ENCODE measurements around the gene PRKCH. TPM values are rescaled to one million over a fixed set of nuclear protein-coding genes. Genes with fewer than 3 reads are reported as not detected.

Gene PRKCH
- total RNA-seq, 1 experiment from 2014 or later = 2.7 TPM

DNA sequence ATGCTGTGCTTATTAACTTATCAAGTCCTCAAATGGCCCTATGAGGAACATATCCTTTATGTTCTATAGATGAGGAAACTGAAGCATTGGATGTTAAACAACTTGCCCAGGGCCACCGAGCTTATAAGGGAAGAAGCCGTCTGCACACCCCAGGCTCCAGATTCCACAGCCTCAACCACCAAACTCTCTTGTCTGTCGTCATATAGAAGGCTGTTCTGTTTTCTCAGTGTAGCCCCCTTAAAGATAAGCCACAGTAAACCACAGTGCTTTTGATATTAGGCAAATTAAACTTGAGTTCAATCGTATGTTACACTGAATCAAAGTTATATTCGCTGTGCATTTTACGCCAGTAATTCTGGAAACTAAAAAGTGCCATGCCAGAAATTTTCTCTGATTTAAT lies 116.7 kb downstream of the PRKCH start:
- BruUV-seq (replicated peaks) = no TSS peak
- TF ChIP-seq, protein P1, sequence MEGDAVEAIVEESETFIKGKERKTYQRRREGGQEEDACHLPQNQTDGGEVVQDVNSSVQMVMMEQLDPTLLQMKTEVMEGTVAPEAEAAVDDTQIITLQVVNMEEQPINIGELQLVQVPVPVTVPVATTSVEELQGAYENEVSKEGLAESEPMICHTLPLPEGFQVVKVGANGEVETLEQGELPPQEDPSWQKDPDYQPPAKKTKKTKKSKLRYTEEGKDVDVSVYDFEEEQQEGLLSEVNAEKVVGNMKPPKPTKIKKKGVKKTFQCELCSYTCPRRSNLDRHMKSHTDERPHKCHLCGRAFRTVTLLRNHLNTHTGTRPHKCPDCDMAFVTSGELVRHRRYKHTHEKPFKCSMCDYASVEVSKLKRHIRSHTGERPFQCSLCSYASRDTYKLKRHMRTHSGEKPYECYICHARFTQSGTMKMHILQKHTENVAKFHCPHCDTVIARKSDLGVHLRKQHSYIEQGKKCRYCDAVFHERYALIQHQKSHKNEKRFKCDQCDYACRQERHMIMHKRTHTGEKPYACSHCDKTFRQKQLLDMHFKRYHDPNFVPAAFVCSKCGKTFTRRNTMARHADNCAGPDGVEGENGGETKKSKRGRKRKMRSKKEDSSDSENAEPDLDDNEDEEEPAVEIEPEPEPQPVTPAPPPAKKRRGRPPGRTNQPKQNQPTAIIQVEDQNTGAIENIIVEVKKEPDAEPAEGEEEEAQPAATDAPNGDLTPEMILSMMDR (IDR thresholded peaks at IDR 0.05) = no peak
- ChIA-PET CTCF (no interaction called here), POLR2A (no interaction called here)
- Histone ChIP-seq H3K36me3 (ENCODE audit: control insufficient read depth, insufficient read depth, low read length) (no peaks in the 10 kb centered on the region), H3K4me3 (ENCODE audit: low read depth in 2 of 2, low read length in 2 of 2) (no peak overlapping the region), H3K9me3 (ENCODE audit: control insufficient read depth, insufficient read depth, low read depth, low read length) (no peaks in the 10 kb centered on the region), H3K27ac (ENCODE audit: low read length) (no peak overlapping the region), H3K4me1 (ENCODE audit: control insufficient read depth, insufficient read depth, low read length) (no peaks in the 10 kb centered on the region), H3K27me3 (ENCODE audit: control insufficient read depth, insufficient read depth, low read length) (no peaks in the 10 kb centered on the region)
- in situ Hi-C loops (cut with HindIII; ENCODE audit: low pct_unique_long_range_greater_than_20kb, low sequenced_read_pairs) = no loop called here
- intact Hi-C loops (cut with micrococcal nuclease; ENCODE audit: unreplicated experiment) = no loop called here
- ATAC-seq (no peak), DNase-seq (ENCODE audit: low read depth, low spot score) (no peak)

DNA sequence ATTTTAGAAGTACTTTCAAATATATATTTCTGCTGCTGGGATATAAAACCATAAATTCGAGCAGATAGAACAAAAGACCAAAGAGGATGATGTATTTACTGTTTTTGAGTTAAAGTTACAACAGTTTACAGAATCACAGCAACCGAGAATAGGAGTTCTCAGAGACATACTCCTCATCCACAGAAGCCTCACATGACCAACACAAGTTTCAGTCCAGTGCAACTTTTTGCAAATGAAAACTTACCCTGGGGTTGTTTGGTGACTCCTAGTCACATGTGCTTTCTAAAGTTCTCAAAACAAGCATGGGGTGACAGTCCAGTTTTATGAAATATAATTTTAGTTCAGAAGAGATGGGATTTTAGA lies 117.1 kb downstream of the PRKCH start:
- no peak overlapping the region for H3K4me3 ChIP-seq (ENCODE audit: low read depth in 2 of 2, low read length in 2 of 2)
- no TSS peak for BruUV-seq (replicated peaks)
- no peaks in the 10 kb centered on the region for H3K36me3 ChIP-seq (ENCODE audit: control insufficient read depth, insufficient read depth, low read length)
- CTCF ChIA-PET = no interaction called here
- POLR2A ChIA-PET = no interaction called here
- no peaks in the 10 kb centered on the region for H3K4me1 ChIP-seq (ENCODE audit: control insufficient read depth, insufficient read depth, low read length)
- DNase-seq (ENCODE audit: low read depth, low spot score) (peak; percentile 2), ATAC-seq (0 out of 2 replicates have a peak, but pooled peaks have one; percentile 21)
- H3K27ac ChIP-seq (ENCODE audit: low read length) = no peak overlapping the region
- intact Hi-C loops (cut with micrococcal nuclease; ENCODE audit: unreplicated experiment) = no loop called here
- in situ Hi-C loops (cut with HindIII; ENCODE audit: low pct_unique_long_range_greater_than_20kb, low sequenced_read_pairs) = no loop called here
- no peaks in the 10 kb centered on the region for H3K27me3 ChIP-seq (ENCODE audit: control insufficient read depth, insufficient read depth, low read length)
- TF ChIP-seq, protein P1 (IDR thresholded peaks at IDR 0.05) = no peak
- TF ChIP-seq POLR2AphosphoS5 (IDR thresholded peaks at IDR 0.05; ENCODE audit: low read depth, low read length) (no peak), SIN3A (IDR thresholded peaks at IDR 0.05; ENCODE audit: borderline replicate concordance, insufficient read depth, low read depth, low read length) (no peak), TCF7L2 (IDR thresholded peaks at IDR 0.05; ENCODE audit: low read depth, low read length) (no peak; the same call in 1 of the 2 replicates)
- TF ChIP-seq, protein P2, sequence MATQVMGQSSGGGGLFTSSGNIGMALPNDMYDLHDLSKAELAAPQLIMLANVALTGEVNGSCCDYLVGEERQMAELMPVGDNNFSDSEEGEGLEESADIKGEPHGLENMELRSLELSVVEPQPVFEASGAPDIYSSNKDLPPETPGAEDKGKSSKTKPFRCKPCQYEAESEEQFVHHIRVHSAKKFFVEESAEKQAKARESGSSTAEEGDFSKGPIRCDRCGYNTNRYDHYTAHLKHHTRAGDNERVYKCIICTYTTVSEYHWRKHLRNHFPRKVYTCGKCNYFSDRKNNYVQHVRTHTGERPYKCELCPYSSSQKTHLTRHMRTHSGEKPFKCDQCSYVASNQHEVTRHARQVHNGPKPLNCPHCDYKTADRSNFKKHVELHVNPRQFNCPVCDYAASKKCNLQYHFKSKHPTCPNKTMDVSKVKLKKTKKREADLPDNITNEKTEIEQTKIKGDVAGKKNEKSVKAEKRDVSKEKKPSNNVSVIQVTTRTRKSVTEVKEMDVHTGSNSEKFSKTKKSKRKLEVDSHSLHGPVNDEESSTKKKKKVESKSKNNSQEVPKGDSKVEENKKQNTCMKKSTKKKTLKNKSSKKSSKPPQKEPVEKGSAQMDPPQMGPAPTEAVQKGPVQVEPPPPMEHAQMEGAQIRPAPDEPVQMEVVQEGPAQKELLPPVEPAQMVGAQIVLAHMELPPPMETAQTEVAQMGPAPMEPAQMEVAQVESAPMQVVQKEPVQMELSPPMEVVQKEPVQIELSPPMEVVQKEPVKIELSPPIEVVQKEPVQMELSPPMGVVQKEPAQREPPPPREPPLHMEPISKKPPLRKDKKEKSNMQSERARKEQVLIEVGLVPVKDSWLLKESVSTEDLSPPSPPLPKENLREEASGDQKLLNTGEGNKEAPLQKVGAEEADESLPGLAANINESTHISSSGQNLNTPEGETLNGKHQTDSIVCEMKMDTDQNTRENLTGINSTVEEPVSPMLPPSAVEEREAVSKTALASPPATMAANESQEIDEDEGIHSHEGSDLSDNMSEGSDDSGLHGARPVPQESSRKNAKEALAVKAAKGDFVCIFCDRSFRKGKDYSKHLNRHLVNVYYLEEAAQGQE (IDR thresholded peaks at IDR 0.05; ENCODE audit: insufficient read depth in 1 of 2, low read depth in 2 of 2, low read length in 1 of 2) = no peak
- no peaks in the 10 kb centered on the region for H3K9me3 ChIP-seq (ENCODE audit: control insufficient read depth, insufficient read depth, low read depth, low read length)

Data from Panc1 (cell line).